GM12878 (cell line): ENCODE data around the gene CLIC6. TPM values are rescaled to one million over a fixed set of nuclear protein-coding genes. Genes with fewer than 3 reads are reported as not detected.

ENCODE experiments used
- BCL11A ChIP-seq: IDR thresholded peaks from 2 replicates; pipeline ENCODE4 v1.6.1; 2011; ENCODE audit warnings: low read depth, low read length
- CHD4 ChIP-seq: fragments of 200-600 bp; sonication (generic); IDR thresholded peaks from 2 replicates; pipeline ENCODE4 v1.6.1; 2016; ENCODE audit warnings: mild to moderate bottlenecking
- CREB1 ChIP-seq: IDR thresholded peaks from 2 replicates; pipeline ENCODE4 v1.6.1; 2012; ENCODE audit warnings: low read depth, mild to moderate bottlenecking, inconsistent platforms
- GABPA ChIP-seq: IDR thresholded peaks from 2 replicates; pipeline ENCODE4 v1.6.1; 2014; ENCODE audit warnings: antibody characterized with exemption, low read depth, mild to moderate bottlenecking, inconsistent platforms
- HDAC6 ChIP-seq: fragments of 200-600 bp; sonication (generic); IDR thresholded peaks from one replicate; pipeline ENCODE4 v1.8.0; 2017; ENCODE audit warnings: antibody characterized with exemption; ENCODE audit not compliant: unreplicated experiment
- LARP7 ChIP-seq: fragments of 450-650 bp; IDR thresholded peaks from 2 replicates; pipeline ENCODE4 v1.6.1; 2017; ENCODE audit warnings: mild to moderate bottlenecking
- MLLT1 ChIP-seq: fragments of 450-650 bp; IDR thresholded peaks from 2 replicates; pipeline ENCODE4 v1.6.1; 2016; ENCODE audit warnings: mild to moderate bottlenecking
- MTA2 ChIP-seq: fragments of 450-650 bp; IDR thresholded peaks from 2 replicates; pipeline ENCODE4 v1.6.1; 2016; ENCODE audit warnings: low read depth, mild to moderate bottlenecking, moderate library complexity
- MYB ChIP-seq: fragments of 150-350 bp; IDR thresholded peaks from 2 replicates; pipeline ENCODE4 v1.6.1; 2014; ENCODE audit warnings: mild to moderate bottlenecking, low read depth, low read length, borderline replicate concordance
- RUNX3 ChIP-seq: IDR thresholded peaks from 2 replicates; pipeline ENCODE4 v1.6.1; 2012; ENCODE audit warnings: low read length, inconsistent platforms
- SKIL ChIP-seq: fragments of 450-650 bp; IDR thresholded peaks from 2 replicates; pipeline ENCODE4 v1.6.1; 2017; ENCODE audit warnings: mild to moderate bottlenecking, low read depth, inconsistent platforms; ENCODE audit not compliant: poor library complexity, severe bottlenecking
- STAT1 ChIP-seq: fragments of 450-650 bp; conservative IDR thresholded peaks from 2 replicates; pipeline ENCODE4 v1.6.1; 2014; ENCODE audit warnings: antibody characterized with exemption, mild to moderate bottlenecking
- STAT3 ChIP-seq: IDR thresholded peaks from 2 replicates; pipeline ENCODE4 v1.6.1; 2011; ENCODE audit warnings: low read depth, low read length, improper control_type of control experiment
- TAF1 ChIP-seq: IDR thresholded peaks from 2 replicates; pipeline ENCODE4 v1.6.1; 2011; ENCODE audit warnings: mild to moderate bottlenecking, low read depth, low read length, borderline replicate concordance
- TCF12 ChIP-seq: IDR thresholded peaks from 2 replicates; pipeline ENCODE4 v1.6.1; 2011; ENCODE audit warnings: low read depth, mild to moderate bottlenecking, low read length
- USF1 ChIP-seq: IDR thresholded peaks from 2 replicates; pipeline ENCODE4 v1.6.1; 2011; ENCODE audit warnings: borderline replicate concordance, low read depth, mild to moderate bottlenecking, moderate library complexity, mixed read lengths, low read length; ENCODE audit not compliant: insufficient read depth; ENCODE audit errors: extremely low read length
- ZBTB33 ChIP-seq: fragments of 450-650 bp; IDR thresholded peaks from 2 replicates; pipeline ENCODE4 v1.6.1; 2017; ENCODE audit warnings: mild to moderate bottlenecking
- ZNF687 ChIP-seq: fragments of 450-650 bp; IDR thresholded peaks from 2 replicates; pipeline ENCODE4 v1.6.1; 2017; ENCODE audit warnings: mild to moderate bottlenecking, moderate library complexity
- ZSCAN29 ChIP-seq: fragments of 450-650 bp; IDR thresholded peaks from 2 replicates; pipeline ENCODE4 v1.6.1; 2017; ENCODE audit warnings: mild to moderate bottlenecking, moderate library complexity
- polyA plus RNA-seq, 11 experiments: library from polyadenylated mRNA; depleted of rRNA in 4 of 11; unstranded in 6 of 11; stranded (reverse) in 5 of 11; fragments of >200 nt; fragmentation: Nextera tagmentation in 4 of 11; fragmentation: Illumina TruSeq in 1 of 11; extraction: Ambion mirVana in 4 of 11; extraction: Trizol in 1 of 11; gene quantifications; 1 replicate in 1 of 11; 2 replicates in 10 of 11; pipeline versions ENCODE4 v1.2.1 to v1.2.3, GENCODE V29; 2011 to 2016; ENCODE audit warnings: inconsistent platforms in 2 of 11, missing spikeins in 2 of 11, low read depth in 1 of 11
- total RNA-seq, 4 experiments: library from RNA; depleted of rRNA in 3 of 4; stranded (reverse); fragments of >200 nt in 3 of 4; fragmentation: Illumina TruSeq in 1 of 4; extraction: Trizol in 1 of 4; gene quantifications; 2 replicates each; pipeline versions ENCODE4 v1.2.1 to v1.2.3, GENCODE V29; 2013 to 2021

CLIC6 gene
- total and polyA plus RNA-seq, 10 of the 15 experiments (the other 5 are each of a cell fraction or from before 2014, with no cell fraction given), result 5.7 to 34.1 (median 11.2) TPM

GRCh38 chr21:34639882-34640788 lies 28.7 kb upstream of the CLIC6 start (continued):
- TF ChIP-seq MLLT1 (no peak), ZSCAN29 (no peak), RUNX3 (peak; percentile 71), TCF12 (no peak), STAT3 (peak; percentile 28; the same call in 1 of the 2 replicates), TAF1 (no peak), ZBTB33 (no peak), USF1 (peak; percentile 37), CHD4 (no peak), MTA2 (peak; percentile 48), MYB (no peak), GABPA (no peak), CREB1 (peak; percentile 31; the same call in 1 of the 2 replicates), SKIL (peak; percentile 69), BCL11A (0 out of 2 replicates have a peak, but pooled peaks have one; percentile 49), LARP7 (no peak), ZNF687 (peak; percentile 66; the same call in 1 of the 2 replicates), STAT1 (no peak), HDAC6 (no peak)
